ENCODE measurements around the gene CABLES1. TPM values are rescaled to one million over a fixed set of nuclear protein-coding genes. Genes with fewer than 3 reads are reported as not detected.
A peak's percentile ranks its signal among the peaks of the same experiment; 100 is the strongest.

The CABLES1 gene
- total and polyA plus RNA-seq, 2 of the 8 experiments (the other 6 are each of a cell fraction or from before 2014, with no cell fraction given) = 9.2 to 26.4 TPM

- Histone ChIP-seq H3K9ac (replicated peaks in 1 of 4; ENCODE audit: extremely low read depth in 1 of 4, low read depth in 3 of 4, low read length in 3 of 4) (no peak overlapping the region), H3K18ac (ENCODE audit: extremely low read depth, low read length) (no peak overlapping the region), H3K79me1 (ENCODE audit: low read depth, low read length) (no peaks in the 10 kb centered on the region; the same call in 1 of the 2 replicates), H3K4me1 (replicated peaks in 1 of 4; ENCODE audit: control insufficient read depth in 3 of 4, insufficient read depth in 4 of 4, low read length in 3 of 4) (peaks cover 0 to 10% (median 6%) of the 10 kb centered on the region in 4 experiments; a peak in 6 of 7 replicates), H3K4me3 (ENCODE audit: extremely low read depth in 1 of 4, insufficient read depth in 2 of 4, low read depth in 3 of 4, low read length in 4 of 4) (no peak overlapping the region), H3K14ac (ENCODE audit: insufficient read length) (no peak overlapping the region), H2BK12ac (ENCODE audit: low read depth, low read length) (no peak overlapping the region), H3K4ac (replicated peaks; ENCODE audit: insufficient read length, low read depth, low read length) (no peak overlapping the region), H3K27me3 (replicated peaks in 1 of 4; ENCODE audit: control insufficient read depth in 3 of 4, extremely low read depth in 1 of 4, insufficient read depth in 3 of 4, low read length in 3 of 4) (no peaks in the 10 kb centered on the region), H2BK15ac (ENCODE audit: low read length) (no peak overlapping the region), H3K23me2 (ENCODE audit: low read depth, low read length) (no peaks in the 10 kb centered on the region), H2AFZ (ENCODE audit: low read length) (no peak overlapping the region), H2BK20ac (ENCODE audit: low read length) (no peak overlapping the region), H4K8ac (ENCODE audit: extremely low read depth, insufficient read depth, low read length) (peak overlapping the region; percentile 17), H3K27ac (ENCODE audit: low read depth, low read length) (no peak overlapping the region), H3K23ac (ENCODE audit: insufficient read length) (no peak overlapping the region), H3K79me2 (ENCODE audit: control insufficient read depth in 1 of 2, insufficient read depth in 2 of 2, low read length in 2 of 2) (no peaks in the 10 kb centered on the region), H3K36me3 (ENCODE audit: control insufficient read depth in 2 of 4, insufficient read depth in 4 of 4, low read length in 3 of 4) (peaks cover 0 to 18% (median 10%) of the 10 kb centered on the region in 4 experiments; a peak in 6 of 8 replicates), H2AK5ac (ENCODE audit: low read depth, low read length) (0 out of 2 replicates have a peak overlapping the region, but pooled peaks have one; percentile 39), H3K9me3 (ENCODE audit: insufficient read depth in 2 of 2, low read depth in 1 of 2, low read length in 1 of 2) (no peaks in the 10 kb centered on the region), H3K56ac (replicated peaks; ENCODE audit: insufficient read length, low read depth, low read length) (no peak overlapping the region), H4K91ac (replicated peaks; ENCODE audit: insufficient read length, low read length) (no peak overlapping the region), H2BK5ac (ENCODE audit: low read depth, low read length) (peak overlapping the region; percentile 31; the same call in 1 of the 2 replicates), H3K4me2 (ENCODE audit: insufficient read depth in 1 of 2, low read depth in 2 of 2, low read length in 2 of 2) (no peak overlapping the region), H2BK120ac (replicated peaks; ENCODE audit: low read depth, low read length) (no peak overlapping the region), H4K20me1 (replicated peaks in 1 of 2; ENCODE audit: control insufficient read depth in 1 of 2, insufficient read depth in 2 of 2, low read length in 2 of 2) (no peaks in the 10 kb centered on the region), H4K5ac (ENCODE audit: insufficient read length, low read depth, low read length) (no peak overlapping the region)
- ChIA-PET CTCF (ENCODE audit: partially characterized antibody) (interaction anchor here (0.7 to 3.5 kb wide), 13 partner anchors 9 to 172 kb away, joined by 3 to 15 read pairs (median 4); no protein-coding TSS in a partner anchor), POLR2A (ENCODE audit: partially characterized antibody) (interaction anchor here (1.0 to 2.9 kb wide), 2 partner anchors 11 to 23 kb away, joined by 3 to 7 read pairs; no protein-coding TSS in a partner anchor)
- no peak for TF ChIP-seq KDM4A (IDR thresholded peaks at IDR 0.05; ENCODE audit: low read depth, low read length, severe bottlenecking)
- no peak for TF ChIP-seq NRF1 (IDR thresholded peaks at IDR 0.05; ENCODE audit: low read depth, low read length)
- TF ChIP-seq CREB1 (IDR thresholded peaks at IDR 0.05) = no peak
- TF ChIP-seq RAD21 (IDR thresholded peaks at IDR 0.05 in 1 of 2, conservative IDR thresholded peaks at IDR 0.05 in 1 of 2; ENCODE audit: low read depth in 2 of 2, low read length in 2 of 2) = no peak
- no peak for TF ChIP-seq BRCA1 (IDR thresholded peaks at IDR 0.05; ENCODE audit: low read depth, low read length)
- TF ChIP-seq EP300 (IDR thresholded peaks at IDR 0.05; ENCODE audit: borderline replicate concordance in 1 of 2, low read depth in 2 of 2, low read length in 2 of 2) = no peak
- FAIRE-seq (no peak), DNase-seq (ENCODE audit: low read depth in 1 of 2, low spot score in 2 of 2) (no peak)
- 92% methylated on average over 13 of the region's 13 CpGs; no CpG with 5 or more reads in 1 of the 2 experiments for WGBS, 2 experiments (ENCODE audit: extremely low coverage in 1 of 2, insufficient coverage in 1 of 2, insufficient read length in 1 of 2, insufficient replicate concordance in 2 of 2, low coverage in 1 of 2, low lambda C conversion rate in 2 of 2, missing lambda C conversion rate in 1 of 2)
These were observed 101.7 kb downstream of the CABLES1 start for GRCh38 chr18:23236876-23237468.
